Fibroblast of mammary gland (primary cell): ENCODE results near the gene LCMT1.
"Not testable (repeated sequence)": the region's sequence is repeated elsewhere in the genome, so short reads cannot be mapped to it uniquely, and the experiment has no call there.

Experiments
- DNase-seq: peaks from one replicate; pipeline ENCODE4 v3.0.0-alpha.2; 2010; ENCODE audit warnings: low read depth
- H3K4me3 ChIP-seq: 2 replicates; pipeline ENCODE4 v1.5.1; 2011; ENCODE audit warnings: low read depth, mild to moderate bottlenecking, low read length, moderate library complexity; ENCODE audit not compliant: control insufficient read depth
- TF ChIP-seq, protein P1 (sequence below): conservative IDR thresholded peaks from 2 replicates; pipeline ENCODE4 v1.5.1; 2011; ENCODE audit warnings: low read depth, low read length, inconsistent platforms; ENCODE audit not compliant: control insufficient read depth, insufficient read depth

The LCMT1 gene

GRCh38 chr16:25155553-25156460, 44.3 kb downstream of the LCMT1 start:
- peak; percentile 71 for DNase-seq
- TF ChIP-seq, protein P1, sequence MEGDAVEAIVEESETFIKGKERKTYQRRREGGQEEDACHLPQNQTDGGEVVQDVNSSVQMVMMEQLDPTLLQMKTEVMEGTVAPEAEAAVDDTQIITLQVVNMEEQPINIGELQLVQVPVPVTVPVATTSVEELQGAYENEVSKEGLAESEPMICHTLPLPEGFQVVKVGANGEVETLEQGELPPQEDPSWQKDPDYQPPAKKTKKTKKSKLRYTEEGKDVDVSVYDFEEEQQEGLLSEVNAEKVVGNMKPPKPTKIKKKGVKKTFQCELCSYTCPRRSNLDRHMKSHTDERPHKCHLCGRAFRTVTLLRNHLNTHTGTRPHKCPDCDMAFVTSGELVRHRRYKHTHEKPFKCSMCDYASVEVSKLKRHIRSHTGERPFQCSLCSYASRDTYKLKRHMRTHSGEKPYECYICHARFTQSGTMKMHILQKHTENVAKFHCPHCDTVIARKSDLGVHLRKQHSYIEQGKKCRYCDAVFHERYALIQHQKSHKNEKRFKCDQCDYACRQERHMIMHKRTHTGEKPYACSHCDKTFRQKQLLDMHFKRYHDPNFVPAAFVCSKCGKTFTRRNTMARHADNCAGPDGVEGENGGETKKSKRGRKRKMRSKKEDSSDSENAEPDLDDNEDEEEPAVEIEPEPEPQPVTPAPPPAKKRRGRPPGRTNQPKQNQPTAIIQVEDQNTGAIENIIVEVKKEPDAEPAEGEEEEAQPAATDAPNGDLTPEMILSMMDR = no peak
- no peak overlapping the region for H3K4me3 ChIP-seq

- H3K4me3 ChIP-seq = no peak overlapping the region
- DNase-seq = no peak
- TF ChIP-seq, protein P1 = no peak
Observed at GRCh38 chr16:25157271-25157875, 45.8 kb downstream of the LCMT1 start.

DNA sequence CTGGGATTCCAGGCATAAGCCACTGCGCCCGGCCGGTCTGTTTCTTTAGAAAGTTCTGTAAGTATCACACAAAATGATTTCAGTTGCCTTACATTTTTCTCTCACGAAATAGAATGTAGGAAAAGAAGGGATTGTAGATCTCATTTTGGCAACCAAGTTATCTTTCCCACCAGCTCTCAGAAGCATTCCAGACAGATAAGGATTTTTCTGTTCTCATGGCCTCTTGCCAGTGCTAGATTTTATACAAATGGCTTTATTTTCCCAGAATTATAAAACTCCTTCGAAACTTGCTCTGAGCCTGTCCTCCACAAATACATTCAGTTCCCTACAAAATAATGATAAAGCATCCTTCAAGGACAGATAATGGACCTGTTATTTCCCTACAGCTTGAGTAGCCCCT, 46.9 kb downstream of the LCMT1 start:
- TF ChIP-seq, protein P1 = no peak
- no peak overlapping the region for H3K4me3 ChIP-seq
- DNase-seq = no peak

GRCh38 chr16:25161753-25162367, 50.3 kb downstream of the LCMT1 start:
- no peak for DNase-seq
- TF ChIP-seq, protein P1 = no peak
- no peak overlapping the region for H3K4me3 ChIP-seq

DNA sequence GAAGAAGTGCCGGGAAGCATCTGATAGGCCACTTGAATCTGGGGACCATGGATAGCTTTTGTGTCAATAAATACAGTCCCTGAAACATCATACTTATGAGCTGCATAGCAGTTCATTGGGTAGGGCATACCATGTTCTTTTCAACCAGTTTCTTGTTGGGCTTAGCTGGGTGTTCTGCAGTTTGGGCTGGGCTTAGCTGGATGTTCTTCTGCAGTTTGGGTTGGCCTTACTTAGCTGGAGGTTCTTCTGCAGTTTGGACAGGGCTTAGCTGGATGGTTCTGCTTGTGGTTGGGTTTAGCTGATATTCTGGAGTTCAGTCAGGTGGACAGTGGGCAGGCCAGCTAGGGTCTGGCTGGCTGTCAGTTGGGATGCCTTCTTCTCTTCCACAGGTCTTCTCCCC, 52.1 kb downstream of the LCMT1 start:
- TF ChIP-seq, protein P1 = no peak
- H3K4me3 ChIP-seq = no peak overlapping the region
- no peak for DNase-seq

DNA sequence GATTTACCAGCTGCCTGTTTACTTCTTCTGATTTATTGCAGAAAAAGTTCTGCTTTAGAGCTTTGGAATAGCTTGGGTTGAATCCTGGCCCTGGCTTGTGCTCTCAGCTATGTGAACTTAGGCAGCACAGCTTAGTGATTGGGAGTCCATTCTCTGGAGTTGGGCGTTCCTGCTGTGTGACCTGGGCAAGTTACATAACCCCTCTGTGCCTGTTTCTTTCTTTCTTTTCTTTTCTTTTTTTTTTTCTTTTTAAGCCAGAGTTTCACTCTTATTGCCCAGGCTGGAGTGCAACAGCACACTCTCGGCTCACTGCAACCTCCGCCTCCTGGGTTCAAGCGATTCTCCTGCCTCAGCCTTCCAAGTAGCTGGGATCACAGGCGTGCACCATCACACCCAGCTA, 53.7 kb downstream of the LCMT1 start:
- H3K4me3 ChIP-seq = no peak overlapping the region
- TF ChIP-seq, protein P1 = no peak
- no peak for DNase-seq

GRCh38 chr16:25167920-25168319, 56.4 kb downstream of the LCMT1 start:
- DNase-seq, H3K4me3 ChIP-seq: not testable (repeated sequence)
